Mesothelial cell of epicardium (in vitro differentiated cells): ENCODE data around the gene OGFOD2. TPM values are rescaled to one million over a fixed set of nuclear protein-coding genes. Genes with fewer than 3 reads are reported as not detected.

Experiments
- DNase-seq, 2 experiments: peaks; one replicate each; pipeline ENCODE4 v3.0.0; 2021; ENCODE audit warnings: low spot score in 2 of 2; ENCODE audit not compliant: unreplicated experiment in 2 of 2
- H3K27ac Mint-ChIP-seq: 2 replicates; pipeline ENCODE4 v1.8.0; 2021; ENCODE audit warnings: mixed read lengths
- H3K27me3 Mint-ChIP-seq: 2 replicates; pipeline ENCODE4 v1.8.0; 2021; ENCODE audit warnings: low read depth, mixed read lengths
- H3K36me3 Mint-ChIP-seq: 2 replicates; pipeline ENCODE4 v1.8.0; 2021; ENCODE audit warnings: mixed read lengths
- H3K4me1 Mint-ChIP-seq: 2 replicates; pipeline ENCODE4 v1.8.0; 2021; ENCODE audit warnings: mixed read lengths
- H3K4me3 Mint-ChIP-seq: 2 replicates; pipeline ENCODE4 v1.8.0; 2021; ENCODE audit warnings: mild to moderate bottlenecking, moderate library complexity, mixed read lengths
- H3K9me3 Mint-ChIP-seq: 2 replicates; pipeline ENCODE4 v1.8.0; 2021; ENCODE audit warnings: mixed read lengths
- total RNA-seq: library from RNA; stranded (reverse); gene quantifications from 3 replicates; pipeline ENCODE4 v1.2.1, GENCODE V29; 2021
- TF ChIP-seq, protein P1 (sequence below): fragments of 200-600 bp; sonication (generic); IDR thresholded peaks from one replicate; pipeline ENCODE4 v1.5.0; 2021; ENCODE audit warnings: antibody characterized with exemption; ENCODE audit not compliant: unreplicated experiment

OGFOD2 gene
- total RNA-seq, 1 donor from 2014 or later, result 15.0 TPM

DNA sequence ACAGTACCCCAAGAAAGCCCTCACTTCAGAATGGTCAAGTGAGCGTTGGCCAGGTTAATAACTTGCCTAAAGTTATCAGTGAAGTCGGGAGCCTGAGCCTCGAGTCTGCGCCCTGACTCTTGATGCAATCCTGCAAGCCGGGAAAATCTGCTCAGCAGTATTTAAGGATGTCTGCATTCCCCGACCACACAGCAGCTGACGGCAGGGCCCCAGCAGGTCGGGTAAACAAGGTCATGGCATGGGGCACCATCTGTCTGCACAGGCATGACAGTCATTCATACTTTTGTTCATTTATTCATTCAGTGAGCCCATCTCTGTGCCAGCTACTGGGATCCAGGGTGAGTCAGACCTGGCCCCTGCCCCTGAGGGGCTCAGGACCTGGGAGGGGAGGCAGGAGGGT is 19.9 kb upstream of the OGFOD2 start:
- Mint-ChIP-seq H3K36me3 (peaks cover 4% of the 10 kb centered on the region), H3K27ac (no peak overlapping the region), H3K9me3 (no peaks in the 10 kb centered on the region), H3K4me3 (no peak overlapping the region), H3K27me3 (no peaks in the 10 kb centered on the region), H3K4me1 (no peaks in the 10 kb centered on the region)
- no peak for DNase-seq
- TF ChIP-seq, protein P1, sequence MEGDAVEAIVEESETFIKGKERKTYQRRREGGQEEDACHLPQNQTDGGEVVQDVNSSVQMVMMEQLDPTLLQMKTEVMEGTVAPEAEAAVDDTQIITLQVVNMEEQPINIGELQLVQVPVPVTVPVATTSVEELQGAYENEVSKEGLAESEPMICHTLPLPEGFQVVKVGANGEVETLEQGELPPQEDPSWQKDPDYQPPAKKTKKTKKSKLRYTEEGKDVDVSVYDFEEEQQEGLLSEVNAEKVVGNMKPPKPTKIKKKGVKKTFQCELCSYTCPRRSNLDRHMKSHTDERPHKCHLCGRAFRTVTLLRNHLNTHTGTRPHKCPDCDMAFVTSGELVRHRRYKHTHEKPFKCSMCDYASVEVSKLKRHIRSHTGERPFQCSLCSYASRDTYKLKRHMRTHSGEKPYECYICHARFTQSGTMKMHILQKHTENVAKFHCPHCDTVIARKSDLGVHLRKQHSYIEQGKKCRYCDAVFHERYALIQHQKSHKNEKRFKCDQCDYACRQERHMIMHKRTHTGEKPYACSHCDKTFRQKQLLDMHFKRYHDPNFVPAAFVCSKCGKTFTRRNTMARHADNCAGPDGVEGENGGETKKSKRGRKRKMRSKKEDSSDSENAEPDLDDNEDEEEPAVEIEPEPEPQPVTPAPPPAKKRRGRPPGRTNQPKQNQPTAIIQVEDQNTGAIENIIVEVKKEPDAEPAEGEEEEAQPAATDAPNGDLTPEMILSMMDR, result no peak

DNA sequence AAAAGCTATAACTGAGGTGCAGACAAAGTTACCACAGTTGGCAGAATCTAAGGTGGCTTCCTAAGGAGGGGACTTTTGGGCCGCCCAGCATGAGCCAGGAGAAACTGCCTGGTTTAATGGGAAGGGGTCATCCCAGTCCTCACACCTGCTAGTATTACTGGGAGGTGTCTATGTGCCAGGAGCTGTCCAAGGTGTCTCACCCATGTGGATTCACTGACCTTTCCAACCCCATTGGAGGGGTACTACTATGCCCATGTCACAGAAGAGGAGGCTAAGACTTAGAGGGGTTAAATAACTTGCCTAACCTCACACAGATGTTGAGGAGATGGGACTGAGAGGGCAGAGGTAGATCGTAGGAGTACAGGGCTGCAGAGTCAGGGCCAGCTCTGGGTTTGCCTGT is 19.0 kb upstream of the OGFOD2 start:
- no peak overlapping the region for H3K27ac Mint-ChIP-seq

DNA sequence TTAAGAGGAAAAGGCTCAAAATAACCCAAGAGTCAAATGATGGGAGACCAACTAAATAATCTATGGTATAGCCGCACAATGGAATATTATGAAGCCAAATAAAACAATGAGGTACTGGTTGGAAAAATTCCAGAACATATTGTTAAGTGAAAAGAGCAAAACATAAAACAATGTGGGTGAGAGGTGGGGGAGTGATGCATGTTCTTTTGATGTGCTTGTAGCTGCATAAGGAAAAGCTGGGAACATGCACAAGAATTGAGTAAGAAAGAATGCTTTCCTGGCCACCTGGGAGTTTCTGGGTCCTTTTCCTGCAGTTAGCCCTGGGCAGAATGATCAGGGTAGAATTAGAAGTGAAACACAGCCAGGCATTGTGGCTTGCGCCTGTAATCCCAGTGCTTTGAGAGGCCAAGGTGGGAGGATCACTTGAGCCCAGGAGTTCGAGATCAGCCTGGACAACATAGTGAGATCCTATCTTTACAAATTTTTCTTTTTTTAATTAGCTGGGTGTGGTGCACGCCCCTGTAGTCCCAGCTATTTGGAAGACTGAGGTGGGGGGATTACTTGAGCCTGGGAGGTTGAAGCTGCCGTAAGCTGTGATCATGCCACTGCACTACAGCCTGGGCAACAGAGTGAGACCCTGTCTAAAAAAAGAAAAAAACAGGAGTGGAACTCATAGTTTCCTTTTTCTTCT is 16.7 kb upstream of the OGFOD2 start:
- H3K4me1 Mint-ChIP-seq, result no peaks in the 10 kb centered on the region
- no peak overlapping the region for H3K27ac Mint-ChIP-seq
- H3K9me3 Mint-ChIP-seq, result no peaks in the 10 kb centered on the region
- no peaks in the 10 kb centered on the region for H3K27me3 Mint-ChIP-seq
- peaks cover 4% of the 10 kb centered on the region for H3K36me3 Mint-ChIP-seq
- TF ChIP-seq, protein P1, result no peak
- no peak for DNase-seq
- H3K4me3 Mint-ChIP-seq, result no peak overlapping the region

More for the DNA sequence above, 19.0 kb upstream of the OGFOD2 start:
- peaks cover 4% of the 10 kb centered on the region for H3K36me3 Mint-ChIP-seq
- TF ChIP-seq, protein P1, result no peak
- no peak overlapping the region for H3K4me3 Mint-ChIP-seq
- no peak for DNase-seq
- H3K4me1 Mint-ChIP-seq, result no peaks in the 10 kb centered on the region
- H3K27me3 Mint-ChIP-seq, result no peaks in the 10 kb centered on the region
- no peaks in the 10 kb centered on the region for H3K9me3 Mint-ChIP-seq

DNA sequence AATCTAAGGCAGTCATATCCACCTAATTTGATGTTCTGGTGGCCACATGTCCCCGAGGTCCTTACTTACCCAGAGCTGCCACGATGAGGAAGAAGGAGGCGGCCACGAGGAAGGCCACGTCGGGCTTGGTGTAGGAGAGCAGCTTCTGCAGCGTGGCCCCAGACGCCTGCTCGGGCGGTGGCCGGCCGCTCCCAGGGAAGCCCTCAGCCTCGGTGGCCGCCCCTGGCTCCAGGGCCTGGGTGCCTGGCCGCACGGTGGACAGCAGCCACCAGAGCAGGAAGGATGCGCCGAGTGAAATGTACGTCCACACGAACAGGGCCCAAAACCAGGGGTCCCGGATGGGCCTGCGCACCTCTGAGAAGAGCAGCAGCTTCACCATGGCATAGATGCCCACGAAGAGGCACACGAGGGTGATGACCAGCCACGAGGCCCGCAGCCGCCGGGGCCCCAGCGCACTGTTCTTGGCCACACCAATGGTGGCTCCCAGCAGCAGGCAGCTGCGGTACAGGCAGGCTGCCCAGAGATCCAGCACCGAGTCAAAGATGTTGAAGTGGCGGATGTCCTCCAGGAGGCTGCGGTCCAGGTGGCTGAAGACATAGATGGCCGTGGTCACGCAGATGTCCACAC is 15.4 kb upstream of the OGFOD2 start:
- Mint-ChIP-seq H3K27ac (no peak overlapping the region), H3K4me1 (peaks cover 5% of the 10 kb centered on the region), H3K27me3 (no peaks in the 10 kb centered on the region), H3K4me3 (no peak overlapping the region), H3K9me3 (no peaks in the 10 kb centered on the region), H3K36me3 (peaks cover 4% of the 10 kb centered on the region)
- TF ChIP-seq, protein P1, result no peak
- no peak for DNase-seq

DNA sequence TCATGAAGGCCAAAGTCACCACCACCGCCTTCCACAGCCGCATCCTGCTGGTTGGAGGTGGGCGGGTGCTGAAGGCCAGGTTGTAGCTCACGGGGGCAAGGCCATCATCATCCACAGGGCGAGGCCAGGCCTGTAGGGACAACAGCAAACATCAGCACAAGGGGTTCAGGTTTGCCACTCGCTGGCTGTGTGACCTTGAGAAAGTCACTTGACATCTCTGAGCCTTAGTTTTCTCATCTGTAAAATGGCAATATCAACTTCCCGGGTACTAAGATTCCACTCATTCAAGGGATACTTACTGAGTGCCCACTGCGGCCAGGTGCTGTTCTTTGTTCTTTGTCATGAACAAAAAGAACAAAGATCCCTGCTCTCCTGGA is 14.9 kb upstream of the OGFOD2 start:
- no peak for DNase-seq
- TF ChIP-seq, protein P1, result no peak
- no peak overlapping the region for H3K27ac Mint-ChIP-seq
- H3K9me3 Mint-ChIP-seq, result no peaks in the 10 kb centered on the region
- peaks cover 4% of the 10 kb centered on the region for H3K36me3 Mint-ChIP-seq
- H3K4me3 Mint-ChIP-seq, result no peak overlapping the region
- no peaks in the 10 kb centered on the region for H3K27me3 Mint-ChIP-seq
- peaks cover 9% of the 10 kb centered on the region for H3K4me1 Mint-ChIP-seq
